ENCODE data around the gene KCNV2.

Gene KCNV2

DNA sequence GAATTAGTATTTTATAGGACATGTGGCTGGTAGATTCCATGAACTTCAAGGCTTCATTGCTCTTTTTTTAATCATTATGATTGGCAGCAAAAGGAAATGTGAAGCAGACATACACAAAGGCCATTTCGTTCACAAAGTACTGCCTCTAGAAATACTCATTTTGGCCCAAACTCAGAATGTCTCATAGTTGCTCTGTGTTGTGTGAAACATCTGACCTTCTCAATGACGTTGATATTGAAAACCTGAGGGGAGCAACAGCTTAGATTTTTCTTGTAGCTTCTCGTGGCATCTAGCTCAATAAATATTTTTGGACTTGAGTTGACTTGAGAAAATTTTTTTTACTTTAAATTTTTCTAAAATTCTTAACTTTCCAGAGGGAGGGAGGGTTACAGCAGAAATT is 12.4 kb downstream of the KCNV2 start:
- no peaks in the 10 kb centered on the region for H3K27me3 Mint-ChIP-seq
- H3K36me3 Mint-ChIP-seq = peaks cover 4% of the 10 kb centered on the region
- H3K4me1 Mint-ChIP-seq = no peaks in the 10 kb centered on the region
- no peak overlapping the region for H3K27ac Mint-ChIP-seq
- no peaks in the 10 kb centered on the region for H3K9me3 Mint-ChIP-seq
- H3K4me3 Mint-ChIP-seq = no peak overlapping the region

DNA sequence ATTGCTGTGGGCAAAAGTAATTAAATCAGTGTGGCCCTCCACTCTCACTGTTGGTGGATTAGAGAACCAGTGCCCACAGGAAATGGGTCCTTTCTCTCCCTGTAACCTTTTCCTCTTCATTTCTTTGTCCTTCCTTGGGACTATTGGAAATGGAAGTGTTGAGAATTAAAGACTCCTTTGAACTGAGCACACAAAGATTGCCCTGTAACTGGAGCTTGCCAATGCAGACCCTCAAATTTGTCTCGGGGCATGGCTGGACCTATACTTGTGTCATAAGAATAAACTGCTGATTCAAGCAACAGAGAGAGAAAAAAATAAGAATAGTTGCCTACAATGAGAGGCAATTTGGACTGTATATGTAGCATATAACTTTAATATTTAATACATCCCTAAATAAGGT is 13.7 kb downstream of the KCNV2 start:
- no peak overlapping the region for H3K27ac Mint-ChIP-seq
- no peaks in the 10 kb centered on the region for H3K9me3 Mint-ChIP-seq
- H3K27me3 Mint-ChIP-seq = no peaks in the 10 kb centered on the region
- no peak overlapping the region for H3K4me3 Mint-ChIP-seq
- no peaks in the 10 kb centered on the region for H3K4me1 Mint-ChIP-seq
- peaks cover 11% of the 10 kb centered on the region for H3K36me3 Mint-ChIP-seq

DNA sequence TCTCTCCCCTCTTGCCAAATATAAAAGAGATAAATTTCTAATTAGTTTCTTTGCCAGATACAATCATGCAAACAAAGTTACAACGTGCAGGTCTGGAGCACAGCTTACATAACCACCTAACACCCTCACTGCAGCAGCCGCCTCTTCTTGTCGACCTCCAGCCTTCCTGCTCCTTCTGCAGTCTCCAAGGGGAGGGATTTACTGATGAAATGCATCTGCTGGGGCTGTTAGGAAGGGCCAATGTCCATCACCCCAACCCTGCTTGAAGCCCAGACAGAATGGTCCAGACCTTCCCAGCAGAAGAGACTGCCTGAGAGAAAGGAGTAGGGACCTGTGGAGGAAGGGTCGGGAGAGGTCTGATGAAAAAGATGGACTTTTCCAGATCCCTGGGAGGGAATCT is 15.2 kb downstream of the KCNV2 start:
- no peaks in the 10 kb centered on the region for H3K9me3 Mint-ChIP-seq
- no peak overlapping the region for H3K4me3 Mint-ChIP-seq
- no peaks in the 10 kb centered on the region for H3K4me1 Mint-ChIP-seq
- H3K27ac Mint-ChIP-seq = no peak overlapping the region
- H3K27me3 Mint-ChIP-seq = no peaks in the 10 kb centered on the region
- H3K36me3 Mint-ChIP-seq = peaks cover 15% of the 10 kb centered on the region

DNA sequence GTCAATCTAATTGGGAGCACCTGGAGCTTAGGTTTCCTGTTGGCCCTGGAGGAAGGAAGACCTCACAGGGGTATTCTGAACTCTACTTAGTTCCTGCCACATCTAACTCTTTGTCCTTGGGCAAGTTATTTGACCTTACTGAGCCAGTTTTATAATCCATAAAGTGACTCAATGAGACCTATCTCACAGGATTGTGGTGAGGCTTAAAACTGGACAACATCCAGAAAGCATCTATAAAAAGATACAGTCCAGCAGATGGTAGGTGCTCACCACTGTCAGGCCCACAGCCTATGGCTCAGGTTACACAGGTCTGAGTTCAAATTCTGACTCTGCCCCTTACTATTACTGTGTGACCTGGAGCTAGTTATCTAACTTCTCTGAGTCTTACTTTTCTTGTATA is 23.3 kb downstream of the KCNV2 start:
- Mint-ChIP-seq H3K9me3 (no peaks in the 10 kb centered on the region), H3K27me3 (no peaks in the 10 kb centered on the region), H3K27ac (no peak overlapping the region)

DNA sequence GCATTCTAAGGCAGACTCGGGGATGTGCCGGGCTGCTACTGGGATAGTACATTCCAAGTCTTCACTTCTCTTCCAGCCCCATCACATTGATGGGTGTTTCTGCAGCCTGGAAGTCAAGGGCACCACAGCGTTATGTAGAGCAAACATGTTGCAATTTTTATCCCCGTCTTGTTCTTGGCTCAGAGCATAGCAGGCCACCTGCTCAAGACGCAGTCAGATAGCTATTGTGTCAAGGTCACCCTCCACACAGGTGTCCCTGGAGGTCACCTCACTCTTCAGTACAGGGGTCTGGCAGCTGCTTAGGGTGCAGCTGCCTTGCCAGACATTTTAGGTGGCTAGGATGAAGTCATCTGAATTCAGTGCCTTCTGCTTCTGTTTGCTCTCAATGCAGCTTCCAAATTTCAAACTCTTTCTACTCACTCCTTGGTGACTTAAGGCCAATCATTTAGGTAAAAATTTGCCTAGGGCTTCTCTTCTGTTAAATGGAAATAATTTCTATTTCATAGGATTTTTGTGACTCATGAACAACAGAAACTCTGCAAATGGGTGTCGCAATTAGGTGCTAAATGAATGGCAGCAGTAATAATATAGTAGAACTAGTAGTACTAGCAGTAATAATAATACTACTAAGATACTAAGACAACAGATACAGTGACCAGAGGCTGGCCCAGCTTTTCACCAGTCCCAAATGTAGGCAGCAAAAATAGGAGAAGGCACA is 24.3 kb downstream of the KCNV2 start:
- H3K27ac Mint-ChIP-seq = no peak overlapping the region
- H3K36me3 Mint-ChIP-seq = peaks cover 40% of the 10 kb centered on the region
- no peaks in the 10 kb centered on the region for H3K9me3 Mint-ChIP-seq
- peaks cover 3% of the 10 kb centered on the region for H3K4me1 Mint-ChIP-seq
- H3K27me3 Mint-ChIP-seq = no peaks in the 10 kb centered on the region
- H3K4me3 Mint-ChIP-seq = no peak overlapping the region

More for the DNA sequence above, 23.3 kb downstream of the KCNV2 start:
- peaks cover 3% of the 10 kb centered on the region for H3K4me1 Mint-ChIP-seq
- H3K36me3 Mint-ChIP-seq = peaks cover 38% of the 10 kb centered on the region
- H3K4me3 Mint-ChIP-seq = no peak overlapping the region

DNA sequence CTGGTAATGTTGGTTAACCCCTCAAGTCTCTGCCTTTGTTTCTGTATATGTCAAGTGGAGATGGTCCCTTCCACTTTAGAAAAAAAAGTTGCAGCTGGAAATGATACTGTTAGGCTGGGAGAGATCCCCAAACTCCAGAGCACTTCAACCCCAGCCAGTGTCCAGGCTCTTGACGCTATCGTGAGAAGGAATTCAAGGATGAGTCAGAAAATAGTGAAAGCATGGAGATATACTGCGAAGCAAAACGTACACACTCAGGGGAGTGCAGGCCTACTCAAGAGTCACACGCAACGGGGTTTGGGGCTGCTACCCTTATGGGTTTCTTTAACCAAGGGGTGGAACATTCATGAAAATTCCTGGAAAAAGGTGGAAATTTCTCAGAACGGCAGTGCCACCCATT is 24.9 kb downstream of the KCNV2 start:
- Mint-ChIP-seq H3K27ac (no peak overlapping the region), H3K27me3 (no peaks in the 10 kb centered on the region), H3K4me1 (peaks cover 3% of the 10 kb centered on the region), H3K4me3 (no peak overlapping the region), H3K36me3 (peaks cover 37% of the 10 kb centered on the region), H3K9me3 (no peaks in the 10 kb centered on the region)

DNA sequence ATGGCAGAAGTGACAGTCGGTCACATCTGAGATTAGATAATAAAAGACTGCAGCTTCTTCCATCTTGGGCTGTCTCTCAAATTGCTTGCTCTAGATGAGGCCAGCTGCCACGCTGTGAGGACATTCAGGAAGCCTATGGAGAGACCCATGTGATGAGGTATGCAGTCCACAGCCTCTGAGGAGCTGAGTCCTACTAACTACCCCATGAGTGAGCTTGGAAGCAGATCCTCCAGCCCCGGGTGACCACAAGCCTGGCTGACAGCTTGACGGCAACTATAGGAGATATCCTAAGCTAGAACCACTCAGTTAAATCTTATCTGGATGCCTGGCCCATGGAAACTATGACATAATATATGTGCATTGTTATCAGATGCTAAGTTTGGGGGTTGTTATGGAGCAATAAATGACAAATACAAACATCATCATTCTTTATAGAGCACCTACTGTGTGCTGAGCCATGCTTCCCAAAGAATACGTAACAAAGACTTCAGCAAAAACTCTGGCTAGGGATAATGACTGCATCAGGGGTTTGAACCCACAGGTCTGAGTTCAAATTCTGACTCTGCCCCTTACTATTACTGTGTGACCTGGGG is 26.7 kb downstream of the KCNV2 start:
- no peak overlapping the region for H3K4me3 Mint-ChIP-seq
- peaks cover 34% of the 10 kb centered on the region for H3K36me3 Mint-ChIP-seq
- no peaks in the 10 kb centered on the region for H3K27me3 Mint-ChIP-seq
- H3K4me1 Mint-ChIP-seq = peaks cover 3% of the 10 kb centered on the region
- H3K9me3 Mint-ChIP-seq = no peaks in the 10 kb centered on the region
- H3K27ac Mint-ChIP-seq = no peak overlapping the region

DNA sequence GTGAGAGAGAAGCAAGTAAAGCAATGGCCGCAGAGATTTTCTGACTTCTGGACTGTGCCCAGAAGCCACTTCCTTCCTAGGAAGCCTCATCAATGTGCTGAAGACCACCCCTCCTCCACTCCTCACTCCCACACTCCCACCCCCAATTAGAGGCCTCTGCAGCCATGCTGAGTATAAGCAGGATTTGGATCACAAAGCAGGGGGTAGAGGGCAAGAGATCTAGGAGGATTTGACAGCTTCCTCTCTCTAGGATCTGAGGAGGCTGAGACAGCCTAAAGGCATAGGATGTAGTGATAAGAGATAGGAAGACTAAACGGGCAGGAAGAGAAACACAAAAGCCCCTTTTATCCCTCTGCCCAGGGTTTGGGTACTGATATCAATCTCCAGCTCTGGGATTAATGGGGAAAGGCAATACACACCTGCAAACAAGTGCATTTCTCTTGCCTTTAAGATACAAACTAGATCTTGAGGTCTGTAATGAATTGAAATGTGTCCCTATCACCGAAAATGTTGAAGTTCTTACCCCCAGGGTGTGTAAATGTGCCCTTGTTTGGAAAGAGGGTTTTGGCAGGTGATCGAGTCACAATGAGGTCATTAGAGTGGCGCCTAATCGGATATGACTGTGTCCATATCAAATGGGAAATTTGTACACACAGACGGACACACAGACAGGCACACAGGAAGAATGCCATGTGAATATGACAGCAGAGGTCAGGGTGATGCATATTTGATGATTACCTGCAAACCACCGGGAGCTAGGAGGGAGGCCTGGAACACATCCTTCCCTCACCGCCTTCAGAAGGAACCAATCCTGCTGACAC is 28.5 kb downstream of the KCNV2 start:
- Mint-ChIP-seq H3K27ac (no peak overlapping the region), H3K36me3 (peaks cover 44% of the 10 kb centered on the region), H3K9me3 (peaks cover 13% of the 10 kb centered on the region), H3K4me1 (peaks cover 3% of the 10 kb centered on the region), H3K27me3 (no peaks in the 10 kb centered on the region), H3K4me3 (no peak overlapping the region)

DNA sequence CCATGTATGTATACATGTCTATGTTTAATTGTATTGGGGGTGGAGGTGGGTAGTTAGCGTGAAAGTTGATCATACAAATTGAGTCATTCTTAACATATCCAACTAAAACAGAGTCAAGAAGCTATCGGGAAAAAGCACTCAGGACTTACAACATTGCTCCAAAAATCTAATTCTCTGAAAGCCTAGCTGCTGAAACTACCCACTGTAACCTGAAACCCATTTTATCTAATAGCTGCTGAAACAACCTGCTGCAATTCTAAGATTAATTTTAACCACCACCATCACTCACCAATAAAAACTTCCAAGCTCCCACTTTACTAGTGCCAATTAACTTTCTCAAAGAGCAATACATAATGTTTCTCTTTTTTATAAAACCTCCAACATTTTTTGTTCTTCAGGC is 32.2 kb downstream of the KCNV2 start:
- Mint-ChIP-seq H3K27ac (no peak overlapping the region), H3K9me3 (peaks cover 13% of the 10 kb centered on the region), H3K27me3 (no peaks in the 10 kb centered on the region), H3K4me3 (no peak overlapping the region), H3K4me1 (peaks cover 3% of the 10 kb centered on the region), H3K36me3 (peaks cover 57% of the 10 kb centered on the region)

DNA sequence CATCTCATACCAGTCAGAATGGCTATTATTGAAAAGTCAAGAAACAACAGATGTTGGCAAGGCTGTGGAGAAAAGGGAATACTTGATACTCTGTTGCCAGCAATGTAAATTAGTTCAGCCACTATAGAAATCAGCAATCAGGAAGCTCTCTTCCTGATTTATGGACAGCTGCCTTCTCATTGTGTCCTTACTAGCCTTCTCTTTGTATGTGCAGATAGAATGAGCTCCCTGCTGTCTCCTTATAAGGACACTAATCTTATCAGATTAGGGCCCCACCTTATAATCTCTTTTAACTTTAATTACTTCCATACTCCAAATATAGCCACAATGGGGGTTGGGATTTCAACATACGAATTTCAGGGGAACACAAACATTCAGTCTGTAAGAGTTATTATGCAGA is 38.0 kb downstream of the KCNV2 start:
- no peaks in the 10 kb centered on the region for H3K27me3 Mint-ChIP-seq
- H3K27ac Mint-ChIP-seq = no peak overlapping the region
- no peaks in the 10 kb centered on the region for H3K4me1 Mint-ChIP-seq
- H3K4me3 Mint-ChIP-seq = no peak overlapping the region
- H3K9me3 Mint-ChIP-seq = peaks cover 2% of the 10 kb centered on the region
- peaks cover 61% of the 10 kb centered on the region for H3K36me3 Mint-ChIP-seq

DNA sequence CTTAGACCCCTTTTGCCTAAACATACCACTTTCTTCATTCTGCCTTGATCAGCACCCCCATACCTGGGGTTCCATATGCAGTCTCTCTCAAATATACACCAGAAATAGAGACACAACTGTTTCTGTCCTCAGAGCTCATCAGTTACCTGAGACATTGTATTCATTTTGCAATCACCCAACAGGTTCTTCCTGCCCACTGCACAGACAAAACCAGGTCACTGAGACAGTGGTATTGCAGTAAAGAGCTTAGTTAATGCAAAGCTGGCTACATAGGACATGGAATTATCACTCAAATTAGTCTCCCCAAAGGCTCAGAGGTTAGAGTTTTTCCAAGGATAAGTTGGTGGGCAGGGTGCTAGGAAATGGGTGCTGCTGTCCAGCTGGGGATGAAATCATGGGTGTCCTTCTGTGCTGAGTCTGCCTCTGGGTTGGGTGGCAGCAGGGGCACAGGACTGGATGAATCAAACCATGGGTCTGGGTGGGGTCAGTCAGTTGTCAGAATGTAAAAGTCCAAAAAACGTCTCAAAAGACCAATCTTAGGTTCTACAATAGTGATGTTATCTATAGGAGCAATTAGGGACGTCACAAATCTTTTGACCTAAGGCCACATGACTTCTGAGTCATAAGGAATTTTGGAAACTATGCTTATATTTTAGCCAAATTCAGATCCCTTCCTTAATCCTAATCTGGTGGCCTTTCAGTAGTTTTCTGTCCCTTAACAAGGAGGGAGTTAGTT is 41.0 kb downstream of the KCNV2 start:
- no peaks in the 10 kb centered on the region for H3K27me3 Mint-ChIP-seq
- peaks cover 57% of the 10 kb centered on the region for H3K36me3 Mint-ChIP-seq
- no peak overlapping the region for H3K27ac Mint-ChIP-seq
- H3K4me1 Mint-ChIP-seq = no peaks in the 10 kb centered on the region
- no peak overlapping the region for H3K4me3 Mint-ChIP-seq
- no peaks in the 10 kb centered on the region for H3K9me3 Mint-ChIP-seq

DNA sequence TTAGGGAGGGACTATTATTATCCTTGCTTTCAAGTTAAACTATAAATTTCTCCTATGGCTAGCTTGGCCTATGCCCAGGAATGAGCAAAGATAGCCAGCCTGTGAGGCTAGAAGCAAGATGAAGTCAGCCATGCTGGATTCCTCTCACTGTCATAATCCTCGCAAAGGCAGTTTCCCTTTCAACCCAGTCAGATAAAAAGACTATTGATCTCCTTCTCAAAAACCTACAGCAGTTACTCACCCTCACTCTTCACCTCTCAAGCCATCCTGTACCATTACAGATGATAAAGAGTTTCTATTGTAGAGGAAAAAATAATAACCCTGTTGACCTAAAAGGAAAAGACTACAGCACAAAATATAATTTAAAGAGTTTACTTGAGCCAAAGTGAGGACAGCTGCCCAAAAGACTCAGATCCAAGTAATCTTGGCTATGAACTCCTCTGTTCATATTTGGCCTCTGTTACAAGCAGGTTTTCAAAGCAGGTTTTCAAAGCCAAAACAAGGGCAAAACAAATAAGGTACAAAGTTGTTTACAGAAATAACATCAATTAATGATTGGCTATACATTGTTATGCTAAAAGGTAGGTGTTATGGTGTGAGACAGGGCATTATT is 41.7 kb downstream of the KCNV2 start:
- H3K9me3 Mint-ChIP-seq = no peaks in the 10 kb centered on the region
- no peak overlapping the region for H3K27ac Mint-ChIP-seq
- no peak overlapping the region for H3K4me3 Mint-ChIP-seq
- H3K4me1 Mint-ChIP-seq = peaks cover 4% of the 10 kb centered on the region
- peaks cover 50% of the 10 kb centered on the region for H3K36me3 Mint-ChIP-seq
- H3K27me3 Mint-ChIP-seq = no peaks in the 10 kb centered on the region

DNA sequence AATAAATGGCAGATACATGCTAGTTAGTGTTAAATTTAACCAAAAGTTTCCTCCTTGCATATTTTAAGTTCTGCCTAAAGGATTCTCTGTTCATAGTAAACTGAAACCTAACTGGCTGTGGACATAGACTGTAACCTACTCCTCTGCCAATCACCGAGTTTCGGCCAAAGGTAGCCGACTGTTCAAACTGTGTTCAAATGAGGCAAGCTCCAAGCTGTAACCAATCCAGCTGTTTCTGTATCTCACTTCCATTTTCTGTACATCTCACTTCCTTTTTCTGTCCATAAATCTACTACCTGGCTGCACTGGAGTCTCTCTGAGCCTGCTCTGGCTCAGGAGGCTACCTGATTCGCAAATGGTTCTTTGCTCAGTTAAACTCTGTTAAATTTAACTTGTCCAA is 44.1 kb downstream of the KCNV2 start:
- Mint-ChIP-seq H3K4me1 (peaks cover 24% of the 10 kb centered on the region), H3K27ac (no peak overlapping the region), H3K36me3 (peaks cover 37% of the 10 kb centered on the region), H3K4me3 (no peak overlapping the region), H3K9me3 (no peaks in the 10 kb centered on the region), H3K27me3 (no peaks in the 10 kb centered on the region)

DNA sequence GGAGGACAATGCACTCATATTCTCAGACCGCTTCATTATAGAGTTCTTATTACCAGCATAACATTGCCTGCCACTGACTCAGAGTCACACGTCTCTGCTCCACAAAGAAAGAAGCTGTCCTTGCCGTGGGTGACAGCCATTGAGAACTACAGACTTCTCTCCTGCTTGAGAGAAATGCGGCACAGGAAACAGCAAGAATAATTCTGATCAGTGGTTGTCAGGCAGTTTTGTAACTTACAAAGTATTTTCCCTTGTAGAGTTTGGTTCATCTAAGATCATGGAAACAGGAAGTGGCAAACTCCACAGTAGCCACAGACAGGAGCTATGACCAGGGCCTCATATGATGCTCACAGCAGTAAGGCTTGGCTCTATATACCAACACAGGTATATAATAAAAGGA is 47.0 kb downstream of the KCNV2 start:
- Mint-ChIP-seq H3K27me3 (no peaks in the 10 kb centered on the region), H3K9me3 (no peaks in the 10 kb centered on the region), H3K4me1 (peaks cover 29% of the 10 kb centered on the region), H3K27ac (no peak overlapping the region), H3K4me3 (no peak overlapping the region), H3K36me3 (peaks cover 30% of the 10 kb centered on the region)

DNA sequence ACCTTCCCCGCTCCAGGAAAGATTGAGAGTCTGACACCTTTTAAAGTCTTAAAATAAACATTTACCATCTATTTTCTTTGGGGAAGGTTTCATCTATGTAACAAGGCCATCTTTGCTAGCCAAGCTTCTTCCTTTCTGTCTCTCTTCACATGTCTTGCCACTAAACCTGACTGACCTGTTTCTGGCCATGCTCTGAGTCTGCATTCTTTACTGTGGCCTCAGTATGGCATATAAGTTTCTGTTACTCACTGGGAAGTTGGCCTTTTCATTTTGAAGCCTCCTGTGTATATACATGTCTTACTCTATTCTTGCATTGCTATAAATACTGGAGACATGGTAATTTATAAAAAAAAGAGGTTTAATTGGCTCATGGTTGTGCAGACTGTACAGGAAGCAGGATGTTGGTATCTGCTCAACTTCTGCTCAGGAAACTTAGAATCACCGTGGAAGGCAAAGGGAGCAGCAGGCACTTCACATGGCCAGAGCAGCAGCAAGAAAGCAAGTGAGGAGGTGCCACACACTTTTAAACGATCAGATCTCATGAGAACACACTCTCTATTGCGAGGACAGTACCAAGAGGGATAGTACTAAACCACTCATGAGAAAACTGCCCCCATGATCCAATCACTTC is 48.1 kb downstream of the KCNV2 start:
- Mint-ChIP-seq H3K27ac (peak overlapping the region; percentile 75), H3K36me3 (peaks cover 29% of the 10 kb centered on the region), H3K9me3 (no peaks in the 10 kb centered on the region), H3K27me3 (no peaks in the 10 kb centered on the region), H3K4me1 (peaks cover 29% of the 10 kb centered on the region), H3K4me3 (no peak overlapping the region)
